ENCODE measurements around the gene MYL5.

Gene MYL5

DNA sequence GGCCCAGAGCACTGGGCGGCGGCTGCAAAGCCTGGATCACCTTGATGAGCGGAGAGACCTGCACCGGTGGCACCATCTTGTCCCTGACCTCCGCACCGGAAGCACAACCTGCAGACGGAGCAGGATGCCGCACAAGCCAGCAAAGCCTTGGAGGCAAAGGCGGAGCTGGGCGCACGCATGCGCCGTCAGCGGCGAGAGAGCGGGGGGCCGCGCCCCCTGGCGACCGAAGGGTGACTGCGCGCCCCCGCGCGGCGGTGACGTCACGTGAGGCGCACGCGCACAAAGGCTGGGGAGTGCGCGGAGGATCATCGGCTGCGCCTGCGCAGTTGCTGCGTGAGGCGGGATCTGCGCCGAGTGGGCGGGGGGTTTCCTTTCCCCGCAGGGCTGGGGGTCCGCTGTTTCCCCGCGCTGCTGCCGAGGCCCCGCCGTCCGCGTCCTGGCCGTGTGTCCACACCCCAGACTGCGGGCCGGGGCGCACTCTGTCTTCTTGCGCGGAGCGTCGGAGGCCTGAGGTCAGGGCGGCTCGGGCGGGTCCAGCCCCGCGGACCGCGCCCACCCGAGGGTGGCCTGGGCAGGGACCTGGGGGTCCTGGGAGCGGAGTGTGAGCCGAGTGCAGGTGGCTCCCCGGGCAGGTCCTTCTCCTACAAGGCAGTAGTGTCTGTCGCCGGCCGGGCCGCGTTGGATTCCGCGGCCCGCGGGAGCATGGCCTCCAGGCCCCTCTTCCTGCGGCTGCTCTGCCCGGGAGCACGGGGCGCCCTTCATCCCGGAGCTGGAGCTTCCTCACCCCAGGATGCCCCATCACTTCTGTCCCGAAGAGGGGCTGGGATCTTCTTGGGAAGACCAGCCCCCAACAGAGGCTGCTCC is at the start of gene MYL5, which contains the start of gene ATP5ME (continued):
- TF ChIP-seq, protein P1, sequence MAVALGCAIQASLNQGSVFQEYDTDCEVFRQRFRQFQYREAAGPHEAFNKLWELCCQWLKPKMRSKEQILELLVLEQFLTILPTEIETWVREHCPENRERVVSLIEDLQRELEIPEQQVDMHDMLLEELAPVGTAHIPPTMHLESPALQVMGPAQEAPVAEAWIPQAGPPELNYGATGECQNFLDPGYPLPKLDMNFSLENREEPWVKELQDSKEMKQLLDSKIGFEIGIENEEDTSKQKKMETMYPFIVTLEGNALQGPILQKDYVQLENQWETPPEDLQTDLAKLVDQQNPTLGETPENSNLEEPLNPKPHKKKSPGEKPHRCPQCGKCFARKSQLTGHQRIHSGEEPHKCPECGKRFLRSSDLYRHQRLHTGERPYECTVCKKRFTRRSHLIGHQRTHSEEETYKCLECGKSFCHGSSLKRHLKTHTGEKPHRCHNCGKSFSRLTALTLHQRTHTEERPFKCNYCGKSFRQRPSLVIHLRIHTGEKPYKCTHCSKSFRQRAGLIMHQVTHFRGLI (tag by site-specific recombination; IDR thresholded peaks at IDR 0.05): no peak
- TF ChIP-seq KLF9 (tag by site-specific recombination; IDR thresholded peaks at IDR 0.05; ENCODE audit: low read depth): peak; percentile 92
- TF ChIP-seq ZNF558 (tag by site-specific recombination; IDR thresholded peaks at IDR 0.05): no peak
- TF ChIP-seq ZNF48 (tag by site-specific recombination; IDR thresholded peaks at IDR 0.05): no peak
- no peak for TF ChIP-seq ZNF311 (tag by site-specific recombination; IDR thresholded peaks at IDR 0.05; ENCODE audit: borderline replicate concordance)
- no peak for TF ChIP-seq ZNF677 (tag by site-specific recombination; IDR thresholded peaks at IDR 0.05)
- TF ChIP-seq, protein P2, sequence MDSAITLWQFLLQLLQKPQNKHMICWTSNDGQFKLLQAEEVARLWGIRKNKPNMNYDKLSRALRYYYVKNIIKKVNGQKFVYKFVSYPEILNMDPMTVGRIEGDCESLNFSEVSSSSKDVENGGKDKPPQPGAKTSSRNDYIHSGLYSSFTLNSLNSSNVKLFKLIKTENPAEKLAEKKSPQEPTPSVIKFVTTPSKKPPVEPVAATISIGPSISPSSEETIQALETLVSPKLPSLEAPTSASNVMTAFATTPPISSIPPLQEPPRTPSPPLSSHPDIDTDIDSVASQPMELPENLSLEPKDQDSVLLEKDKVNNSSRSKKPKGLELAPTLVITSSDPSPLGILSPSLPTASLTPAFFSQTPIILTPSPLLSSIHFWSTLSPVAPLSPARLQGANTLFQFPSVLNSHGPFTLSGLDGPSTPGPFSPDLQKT (IDR thresholded peaks at IDR 0.05; ENCODE audit: borderline replicate concordance, low read depth, low read length): no peak
- no peak for TF ChIP-seq ZNF514 (tag by site-specific recombination; IDR thresholded peaks at IDR 0.05)
- peak; percentile 99 for TF ChIP-seq CTCF (tag by site-specific recombination; IDR thresholded peaks at IDR 0.05)
- TF ChIP-seq ZNF423 (tag by site-specific recombination; IDR thresholded peaks at IDR 0.05): no peak
- TF ChIP-seq ZNF354C (tag by site-specific recombination; IDR thresholded peaks at IDR 0.05; ENCODE audit: borderline replicate concordance, low read depth): no peak
- TF ChIP-seq, protein P3, sequence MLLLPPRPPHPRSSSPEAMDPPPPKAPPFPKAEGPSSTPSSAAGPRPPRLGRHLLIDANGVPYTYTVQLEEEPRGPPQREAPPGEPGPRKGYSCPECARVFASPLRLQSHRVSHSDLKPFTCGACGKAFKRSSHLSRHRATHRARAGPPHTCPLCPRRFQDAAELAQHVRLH (tag by site-specific recombination; IDR thresholded peaks at IDR 0.05): peak; percentile 76; the same call in 1 of the 2 replicates
- TF ChIP-seq ZNF341 (tag by site-specific recombination; IDR thresholded peaks at IDR 0.05; ENCODE audit: low read depth): no peak
- TF ChIP-seq GFI1B (tag by site-specific recombination; IDR thresholded peaks at IDR 0.05): no peak
- TF ChIP-seq ZSCAN18 (tag by site-specific recombination; IDR thresholded peaks at IDR 0.05): no peak
- no peak for TF ChIP-seq ZNF274 (IDR thresholded peaks at IDR 0.05; ENCODE audit: low read length)
- TF ChIP-seq ZNF274 (tag by site-specific recombination; IDR thresholded peaks at IDR 0.05; ENCODE audit: borderline replicate concordance): no peak
- 0 out of 2 replicates have a peak, but pooled peaks have one; percentile 30 for TF ChIP-seq SP7 (tag by site-specific recombination; IDR thresholded peaks at IDR 0.05)
- TF ChIP-seq ZFHX2 (tag by site-specific recombination; conservative IDR thresholded peaks at IDR 0.05): peak; percentile 88
- peak; percentile 72 for TF ChIP-seq YY2 (tag by site-specific recombination; IDR thresholded peaks at IDR 0.05)
- no peak for TF ChIP-seq ZNF664 (tag by site-specific recombination; IDR thresholded peaks at IDR 0.05)
- no peak for TF ChIP-seq ZNF596 (tag by site-specific recombination; IDR thresholded peaks at IDR 0.05)
- no peak for TF ChIP-seq ZSCAN23 (tag by site-specific recombination; IDR thresholded peaks at IDR 0.05)
- peak; percentile 98 for TF ChIP-seq GLIS2 (tag by site-specific recombination; IDR thresholded peaks at IDR 0.05)
- TF ChIP-seq ZNF785 (tag by site-specific recombination; IDR thresholded peaks at IDR 0.05): no peak
- no peak for TF ChIP-seq ZNF18 (tag by site-specific recombination; IDR thresholded peaks at IDR 0.05)
- TF ChIP-seq KLF16 (tag by site-specific recombination; IDR thresholded peaks at IDR 0.05): peak; percentile 39; the same call in 1 of the 2 replicates
- peak; percentile 42; the same call in 1 of the 2 replicates for TF ChIP-seq ZBTB17 (tag by site-specific recombination; IDR thresholded peaks at IDR 0.05)
- TF ChIP-seq ZNF302 (tag by site-specific recombination; IDR thresholded peaks at IDR 0.05; ENCODE audit: low read depth): no peak
- TF ChIP-seq ZNF416 (tag by site-specific recombination; IDR thresholded peaks at IDR 0.05): no peak
- no peak for TF ChIP-seq ZNF214 (tag by site-specific recombination; IDR thresholded peaks at IDR 0.05; ENCODE audit: borderline replicate concordance)
- no peak for TF ChIP-seq ZBTB1 (tag by site-specific recombination; IDR thresholded peaks at IDR 0.05)
- TF ChIP-seq ZNF404 (tag by site-specific recombination; IDR thresholded peaks at IDR 0.05): no peak
- no peak for TF ChIP-seq OSR2 (tag by site-specific recombination; IDR thresholded peaks at IDR 0.05)

Measured in HEK293 (cell line).